ENCODE measurements around the gene SPIRE2.
"Not testable (repeated sequence)": the region's sequence is repeated elsewhere in the genome, so short reads cannot be mapped to it uniquely, and the experiment has no call there.

SPIRE2 gene

DNA sequence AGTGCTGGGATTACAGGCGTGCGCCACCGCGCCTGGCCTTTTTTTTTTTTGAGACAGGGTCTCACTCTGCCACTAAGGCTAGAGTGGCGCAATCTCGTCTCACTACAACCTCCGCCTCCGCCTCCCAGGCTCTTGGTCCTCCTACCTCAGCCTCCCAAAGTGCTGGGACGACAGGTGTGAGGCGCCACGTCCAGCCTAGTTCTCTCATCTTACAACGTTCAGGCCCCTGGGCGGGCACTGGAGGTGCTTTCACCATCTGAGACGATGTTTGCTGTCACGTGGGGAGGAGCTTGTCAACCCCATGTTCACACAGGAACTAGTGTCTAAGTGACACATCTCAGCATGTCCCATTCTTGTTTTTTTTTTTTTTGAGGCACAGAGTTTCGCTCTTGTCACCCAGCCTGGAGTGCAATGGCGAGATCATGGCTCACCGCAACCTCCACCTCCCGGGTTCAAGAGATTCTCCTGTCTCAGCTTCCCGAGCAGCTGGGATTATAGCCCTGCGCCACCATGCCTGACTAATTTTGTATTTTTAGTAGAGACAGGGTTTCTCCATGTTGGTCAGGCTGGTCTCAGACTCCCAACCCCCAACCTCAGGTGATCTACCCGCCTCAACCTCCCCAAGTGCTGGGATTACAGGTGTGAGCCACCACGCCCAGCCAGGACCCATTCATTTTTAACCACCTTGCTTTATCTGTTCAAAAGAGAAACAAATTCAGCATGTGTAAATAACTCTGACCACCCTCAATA is 6.7 kb upstream of the SPIRE2 start:
- Histone ChIP-seq H3K27ac (peak overlapping the region; percentile 85), H3K27me3 (ENCODE audit: insufficient read depth, low read depth, severe bottlenecking) (no peaks in the 10 kb centered on the region), H3K4me3 (ENCODE audit: low read depth, low read length) (no peak overlapping the region), H3K9me3 (ENCODE audit: severe bottlenecking) (no peaks in the 10 kb centered on the region), H3K36me3 (no peaks in the 10 kb centered on the region)
- no peak for DNase-seq
- no peak for TF ChIP-seq CTCF (IDR thresholded peaks at IDR 0.05; ENCODE audit: low read depth, low read length)

DNA sequence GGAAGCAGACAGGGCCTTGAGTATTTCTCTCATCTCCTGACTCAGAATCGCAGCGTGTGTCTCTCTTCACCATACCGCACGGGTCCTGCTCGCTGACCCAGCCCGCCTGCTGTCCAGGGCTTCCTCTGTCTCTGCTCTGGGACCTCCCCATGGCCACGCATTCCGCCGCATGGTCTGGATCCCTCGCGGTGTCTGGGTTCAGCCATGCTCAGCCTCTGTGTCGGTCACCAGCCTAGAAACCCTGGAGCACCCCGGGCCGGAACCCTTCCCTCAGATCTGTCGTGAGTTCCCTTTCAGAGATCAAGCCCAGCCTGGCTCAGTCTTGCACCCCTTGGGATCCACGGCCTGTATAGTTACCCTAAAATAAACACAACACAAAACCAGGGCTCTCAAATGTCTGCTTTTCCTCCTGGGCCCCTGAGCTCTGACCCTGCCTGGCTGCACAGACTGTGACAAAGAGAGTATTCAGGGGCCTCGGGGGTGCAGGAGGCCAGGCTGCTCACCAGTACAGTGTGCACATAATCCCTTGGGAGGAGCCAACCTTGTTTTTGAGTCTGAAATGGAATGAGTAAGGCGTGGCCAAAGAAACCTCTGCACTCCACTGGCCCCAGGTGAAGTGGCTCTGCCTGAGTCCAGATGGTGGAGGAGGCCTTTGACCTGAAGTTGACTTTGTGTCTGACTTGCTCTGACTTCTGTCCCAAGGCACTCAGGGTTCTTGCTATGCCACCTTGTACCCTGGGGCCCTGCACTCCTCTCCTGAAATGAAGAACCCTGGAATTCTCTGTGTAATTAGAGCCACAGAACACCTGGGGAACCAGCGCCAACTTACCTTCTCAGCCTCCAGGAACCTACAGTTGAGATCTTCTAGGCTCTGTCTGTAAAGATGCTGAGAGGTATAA is 5.8 kb upstream of the SPIRE2 start:
- peak overlapping the region; percentile 85 for H3K27ac ChIP-seq
- no peak overlapping the region for H3K4me3 ChIP-seq (ENCODE audit: low read depth, low read length)
- H3K36me3 ChIP-seq, result no peaks in the 10 kb centered on the region
- H3K9me3 ChIP-seq (ENCODE audit: severe bottlenecking), result no peaks in the 10 kb centered on the region
- TF ChIP-seq CTCF (IDR thresholded peaks at IDR 0.05; ENCODE audit: low read depth, low read length), result no peak
- DNase-seq, result peak; percentile 78
- no peaks in the 10 kb centered on the region for H3K27me3 ChIP-seq (ENCODE audit: insufficient read depth, low read depth, severe bottlenecking)

GRCh38 chr16:89823087-89823823 is 5.0 kb upstream of the SPIRE2 start:
- no peaks in the 10 kb centered on the region for H3K9me3 ChIP-seq (ENCODE audit: severe bottlenecking)
- DNase-seq, result no peak
- no peak overlapping the region for H3K4me3 ChIP-seq (ENCODE audit: low read depth, low read length)
- peak overlapping the region; percentile 85 for H3K27ac ChIP-seq
- no peak for TF ChIP-seq CTCF (IDR thresholded peaks at IDR 0.05; ENCODE audit: low read depth, low read length)
- no peaks in the 10 kb centered on the region for H3K27me3 ChIP-seq (ENCODE audit: insufficient read depth, low read depth, severe bottlenecking)
- H3K36me3 ChIP-seq, result no peaks in the 10 kb centered on the region

- not testable (repeated sequence) for H3K36me3 ChIP-seq; H3K4me3 ChIP-seq (ENCODE audit: low read depth, low read length); DNase-seq; H3K27me3 ChIP-seq (ENCODE audit: insufficient read depth, low read depth, severe bottlenecking); H3K9me3 ChIP-seq (ENCODE audit: severe bottlenecking)
- H3K27ac ChIP-seq, result peak overlapping the region; percentile 85
Measured at GRCh38 chr16:89823824-89824148, 4.5 kb upstream of the SPIRE2 start.

DNA sequence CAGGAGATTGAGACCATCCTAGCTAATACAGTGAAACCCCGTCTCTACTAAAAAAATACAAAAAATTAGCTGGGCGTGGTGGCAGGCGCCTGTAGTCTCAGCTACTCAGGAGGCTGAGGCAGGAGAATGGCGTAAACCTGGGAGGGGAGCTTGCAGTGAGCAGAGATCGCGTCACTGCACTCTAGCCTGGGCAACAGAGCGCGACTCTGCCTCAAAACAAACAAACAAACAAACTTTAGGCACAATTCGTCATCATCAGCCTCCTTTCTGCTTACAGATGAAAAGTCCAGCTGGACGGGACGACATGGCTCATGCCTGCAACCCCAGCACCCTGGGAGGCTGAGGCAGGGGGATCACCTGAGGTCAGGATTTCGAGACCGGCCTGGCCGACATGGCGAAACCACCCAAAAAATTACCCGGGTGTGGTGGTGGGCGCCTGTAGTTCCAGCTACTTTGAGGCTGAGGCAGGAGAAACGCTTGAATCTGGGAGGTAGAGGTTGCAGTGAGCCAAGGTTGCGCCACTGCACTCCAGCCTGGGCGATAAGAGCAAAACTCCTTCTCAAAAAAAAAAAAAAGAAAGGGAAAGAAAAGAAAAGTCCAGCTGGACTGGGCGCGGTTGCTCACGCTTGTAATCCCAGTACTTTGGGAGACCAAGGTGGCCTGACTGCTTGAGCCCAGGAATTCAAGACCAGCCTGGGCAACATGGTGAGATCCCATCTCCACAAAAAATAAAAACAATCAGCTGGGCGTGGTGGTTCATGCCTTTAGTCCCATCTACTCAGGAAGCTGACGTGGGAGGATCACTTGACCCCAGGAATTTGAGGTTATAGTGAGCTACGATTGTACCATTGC is 1.5 kb upstream of the SPIRE2 start:
- no peaks in the 10 kb centered on the region for H3K36me3 ChIP-seq
- H3K27ac ChIP-seq, result no peak overlapping the region
- TF ChIP-seq CTCF (IDR thresholded peaks at IDR 0.05; ENCODE audit: low read depth, low read length), result no peak
- H3K27me3 ChIP-seq (ENCODE audit: insufficient read depth, low read depth, severe bottlenecking), result no peaks in the 10 kb centered on the region
- no peaks in the 10 kb centered on the region for H3K9me3 ChIP-seq (ENCODE audit: severe bottlenecking)
- DNase-seq, result no peak
- H3K4me3 ChIP-seq (ENCODE audit: low read depth, low read length), result no peak overlapping the region
